Central memory CD8-positive, alpha-beta T cell (primary cell): ENCODE results near the gene LMAN2L.

Source experiments
- ATAC-seq: fragments of 150-1000 bp; cut with Tn5 transposase; replicated peaks from 2 replicates; pipeline ENCODE4 v1.10.0; 2022; ENCODE audit warnings: mild to moderate bottlenecking, moderate FRiP score, moderate number of reproducible peaks; ENCODE audit not compliant: poor library complexity, severe bottlenecking; ENCODE audit errors: extremely low read depth
- DNase-seq, 2 donors: peaks; one replicate each; pipeline ENCODE4 v3.0.0; 2021; ENCODE audit warnings: low spot score in 2 of 2
- H3K27ac Mint-ChIP-seq: one replicate; pipeline ENCODE4 v1.8.0; 2022; ENCODE audit warnings: low read depth, mild to moderate bottlenecking, moderate library complexity, mixed read lengths
- H3K27me3 Mint-ChIP-seq: one replicate; pipeline ENCODE4 v1.8.0; 2022; ENCODE audit warnings: mixed read lengths
- H3K36me3 Mint-ChIP-seq: one replicate; pipeline ENCODE4 v1.8.0; 2022; ENCODE audit warnings: mild to moderate bottlenecking, moderate library complexity, mixed read lengths; ENCODE audit not compliant: insufficient read depth
- H3K4me1 Mint-ChIP-seq: one replicate; pipeline ENCODE4 v1.8.0; 2022; ENCODE audit warnings: mixed read lengths
- H3K4me3 Mint-ChIP-seq: one replicate; pipeline ENCODE4 v1.8.0; 2022; ENCODE audit warnings: mild to moderate bottlenecking, moderate library complexity, mixed read lengths
- H3K9me3 Mint-ChIP-seq: one replicate; pipeline ENCODE4 v1.8.0; 2022; ENCODE audit warnings: mixed read lengths

LMAN2L gene

GRCh38 chr2:96727431-96727830 lies 12.4 kb downstream of the LMAN2L start:
- H3K9me3 Mint-ChIP-seq, result no peaks in the 10 kb centered on the region
- H3K4me1 Mint-ChIP-seq, result no peaks in the 10 kb centered on the region
- H3K27ac Mint-ChIP-seq, result no peak overlapping the region
- ATAC-seq, result no peak
- no peaks in the 10 kb centered on the region for H3K27me3 Mint-ChIP-seq
- H3K36me3 Mint-ChIP-seq, result peaks cover 26% of the 10 kb centered on the region
- DNase-seq, result no peak
- H3K4me3 Mint-ChIP-seq, result no peak overlapping the region

GRCh38 chr2:96726131-96726530 lies 13.7 kb downstream of the LMAN2L start:
- no peaks in the 10 kb centered on the region for H3K4me1 Mint-ChIP-seq
- no peaks in the 10 kb centered on the region for H3K27me3 Mint-ChIP-seq
- no peak for DNase-seq
- ATAC-seq, result no peak
- H3K4me3 Mint-ChIP-seq, result no peak overlapping the region
- H3K9me3 Mint-ChIP-seq, result no peaks in the 10 kb centered on the region
- peaks cover 22% of the 10 kb centered on the region for H3K36me3 Mint-ChIP-seq
- no peak overlapping the region for H3K27ac Mint-ChIP-seq

- ATAC-seq, result no peak
- Mint-ChIP-seq H3K36me3 (peaks cover 10% of the 10 kb centered on the region), H3K27me3 (no peaks in the 10 kb centered on the region), H3K27ac (peak overlapping the region; percentile 38), H3K4me1 (peaks cover 5% of the 10 kb centered on the region), H3K9me3 (no peaks in the 10 kb centered on the region), H3K4me3 (no peak overlapping the region)
- DNase-seq, result no peak
Observed at GRCh38 chr2:96716388-96716787, 23.5 kb downstream of the LMAN2L start.

GRCh38 chr2:96715658-96716057 lies 24.2 kb downstream of the LMAN2L start:
- no peaks in the 10 kb centered on the region for H3K27me3 Mint-ChIP-seq
- no peaks in the 10 kb centered on the region for H3K9me3 Mint-ChIP-seq
- H3K4me3 Mint-ChIP-seq, result no peak overlapping the region
- H3K36me3 Mint-ChIP-seq, result peaks cover 10% of the 10 kb centered on the region
- no peak for ATAC-seq
- H3K27ac Mint-ChIP-seq, result no peak overlapping the region
- peaks cover 5% of the 10 kb centered on the region for H3K4me1 Mint-ChIP-seq
- no peak for DNase-seq

- no peak for DNase-seq
- Mint-ChIP-seq H3K27ac (no peak overlapping the region), H3K36me3 (peaks cover 28% of the 10 kb centered on the region), H3K4me3 (no peak overlapping the region), H3K27me3 (no peaks in the 10 kb centered on the region), H3K9me3 (no peaks in the 10 kb centered on the region), H3K4me1 (no peaks in the 10 kb centered on the region)
- ATAC-seq, result no peak
Observed at GRCh38 chr2:96710985-96711384, 28.9 kb downstream of the LMAN2L start.

- DNase-seq (no peak), ATAC-seq (no peak)
- Mint-ChIP-seq H3K27me3 (no peaks in the 10 kb centered on the region), H3K27ac (no peak overlapping the region), H3K4me3 (no peak overlapping the region), H3K9me3 (no peaks in the 10 kb centered on the region), H3K4me1 (peaks cover 10% of the 10 kb centered on the region), H3K36me3 (peaks cover 17% of the 10 kb centered on the region)
Observed at GRCh38 chr2:96703021-96703751, 36.7 kb downstream of the LMAN2L start.

GRCh38 chr2:96702098-96702785 lies 37.6 kb downstream of the LMAN2L start:
- H3K27ac Mint-ChIP-seq, result no peak overlapping the region
- peaks cover 10% of the 10 kb centered on the region for H3K4me1 Mint-ChIP-seq

GRCh38 chr2:96701636-96702035 lies 38.2 kb downstream of the LMAN2L start:
- ATAC-seq, result no peak
- Mint-ChIP-seq H3K27me3 (no peaks in the 10 kb centered on the region), H3K9me3 (no peaks in the 10 kb centered on the region), H3K27ac (no peak overlapping the region), H3K4me1 (peaks cover 10% of the 10 kb centered on the region), H3K36me3 (peaks cover 7% of the 10 kb centered on the region), H3K4me3 (no peak overlapping the region)
- no peak for DNase-seq

More at GRCh38 chr2:96702098-96702785, 37.6 kb downstream of the LMAN2L start:
- H3K9me3 Mint-ChIP-seq, result no peaks in the 10 kb centered on the region
- H3K36me3 Mint-ChIP-seq, result peaks cover 12% of the 10 kb centered on the region
- DNase-seq (no peak), ATAC-seq (no peak)
- no peaks in the 10 kb centered on the region for H3K27me3 Mint-ChIP-seq
- no peak overlapping the region for H3K4me3 Mint-ChIP-seq

GRCh38 chr2:96700086-96700485 lies 39.8 kb downstream of the LMAN2L start:
- ATAC-seq, result no peak
- Mint-ChIP-seq H3K27ac (peak overlapping the region; percentile 54), H3K36me3 (no peaks in the 10 kb centered on the region)

GRCh38 chr2:96699621-96700020 lies 40.2 kb downstream of the LMAN2L start:
- no peaks in the 10 kb centered on the region for H3K9me3 Mint-ChIP-seq
- H3K4me1 Mint-ChIP-seq, result peaks cover 10% of the 10 kb centered on the region
- H3K4me3 Mint-ChIP-seq, result no peak overlapping the region
- DNase-seq (no peak), ATAC-seq (no peak)
- no peaks in the 10 kb centered on the region for H3K36me3 Mint-ChIP-seq
- no peaks in the 10 kb centered on the region for H3K27me3 Mint-ChIP-seq
- H3K27ac Mint-ChIP-seq, result peak overlapping the region; percentile 54

More at GRCh38 chr2:96700086-96700485, 39.8 kb downstream of the LMAN2L start:
- no peak overlapping the region for H3K4me3 Mint-ChIP-seq
- no peaks in the 10 kb centered on the region for H3K9me3 Mint-ChIP-seq
- H3K27me3 Mint-ChIP-seq, result no peaks in the 10 kb centered on the region
- H3K4me1 Mint-ChIP-seq, result peaks cover 10% of the 10 kb centered on the region
- no peak for DNase-seq

GRCh38 chr2:96699021-96699420 lies 40.8 kb downstream of the LMAN2L start:
- no peak overlapping the region for H3K4me3 Mint-ChIP-seq
- ATAC-seq (no peak), DNase-seq (no peak)
- H3K4me1 Mint-ChIP-seq, result peaks cover 10% of the 10 kb centered on the region
- no peaks in the 10 kb centered on the region for H3K9me3 Mint-ChIP-seq
- H3K27me3 Mint-ChIP-seq, result no peaks in the 10 kb centered on the region
- H3K27ac Mint-ChIP-seq, result no peak overlapping the region
- no peaks in the 10 kb centered on the region for H3K36me3 Mint-ChIP-seq

GRCh38 chr2:96698221-96698861 lies 41.5 kb downstream of the LMAN2L start:
- Mint-ChIP-seq H3K27ac (no peak overlapping the region), H3K9me3 (no peaks in the 10 kb centered on the region)

GRCh38 chr2:96697476-96697875 lies 42.4 kb downstream of the LMAN2L start:
- H3K4me3 Mint-ChIP-seq, result no peak overlapping the region
- H3K4me1 Mint-ChIP-seq, result peaks cover 10% of the 10 kb centered on the region
- no peaks in the 10 kb centered on the region for H3K9me3 Mint-ChIP-seq
- no peak overlapping the region for H3K27ac Mint-ChIP-seq
- no peaks in the 10 kb centered on the region for H3K27me3 Mint-ChIP-seq
- no peak for DNase-seq
- no peaks in the 10 kb centered on the region for H3K36me3 Mint-ChIP-seq
- no peak for ATAC-seq

More at GRCh38 chr2:96698221-96698861, 41.5 kb downstream of the LMAN2L start:
- Mint-ChIP-seq H3K36me3 (no peaks in the 10 kb centered on the region), H3K27me3 (no peaks in the 10 kb centered on the region), H3K4me1 (peaks cover 10% of the 10 kb centered on the region), H3K4me3 (no peak overlapping the region)
- ATAC-seq, result no peak
- no peak for DNase-seq
